ENCODE measurements around the gene CD44.

DNA sequence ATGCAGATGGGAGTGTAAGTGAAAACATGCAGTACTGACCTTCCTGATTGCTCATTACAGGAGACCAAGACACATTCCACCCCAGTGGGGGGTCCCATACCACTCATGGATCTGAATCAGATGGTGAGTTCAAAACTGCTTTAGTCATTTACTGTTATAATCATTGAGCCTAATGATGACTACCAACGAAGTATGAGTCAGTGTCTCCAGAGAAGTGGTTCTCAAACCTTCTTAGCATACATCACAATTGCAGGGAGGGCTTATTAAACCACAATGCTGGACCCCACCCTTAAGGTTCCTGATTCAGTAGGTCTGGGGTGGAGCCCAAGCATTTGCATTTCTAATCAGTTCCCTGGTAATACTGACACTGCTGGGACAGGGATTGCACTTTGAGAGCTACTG, 75.8 kb downstream of the CD44 start:
- TF ChIP-seq, protein P1, sequence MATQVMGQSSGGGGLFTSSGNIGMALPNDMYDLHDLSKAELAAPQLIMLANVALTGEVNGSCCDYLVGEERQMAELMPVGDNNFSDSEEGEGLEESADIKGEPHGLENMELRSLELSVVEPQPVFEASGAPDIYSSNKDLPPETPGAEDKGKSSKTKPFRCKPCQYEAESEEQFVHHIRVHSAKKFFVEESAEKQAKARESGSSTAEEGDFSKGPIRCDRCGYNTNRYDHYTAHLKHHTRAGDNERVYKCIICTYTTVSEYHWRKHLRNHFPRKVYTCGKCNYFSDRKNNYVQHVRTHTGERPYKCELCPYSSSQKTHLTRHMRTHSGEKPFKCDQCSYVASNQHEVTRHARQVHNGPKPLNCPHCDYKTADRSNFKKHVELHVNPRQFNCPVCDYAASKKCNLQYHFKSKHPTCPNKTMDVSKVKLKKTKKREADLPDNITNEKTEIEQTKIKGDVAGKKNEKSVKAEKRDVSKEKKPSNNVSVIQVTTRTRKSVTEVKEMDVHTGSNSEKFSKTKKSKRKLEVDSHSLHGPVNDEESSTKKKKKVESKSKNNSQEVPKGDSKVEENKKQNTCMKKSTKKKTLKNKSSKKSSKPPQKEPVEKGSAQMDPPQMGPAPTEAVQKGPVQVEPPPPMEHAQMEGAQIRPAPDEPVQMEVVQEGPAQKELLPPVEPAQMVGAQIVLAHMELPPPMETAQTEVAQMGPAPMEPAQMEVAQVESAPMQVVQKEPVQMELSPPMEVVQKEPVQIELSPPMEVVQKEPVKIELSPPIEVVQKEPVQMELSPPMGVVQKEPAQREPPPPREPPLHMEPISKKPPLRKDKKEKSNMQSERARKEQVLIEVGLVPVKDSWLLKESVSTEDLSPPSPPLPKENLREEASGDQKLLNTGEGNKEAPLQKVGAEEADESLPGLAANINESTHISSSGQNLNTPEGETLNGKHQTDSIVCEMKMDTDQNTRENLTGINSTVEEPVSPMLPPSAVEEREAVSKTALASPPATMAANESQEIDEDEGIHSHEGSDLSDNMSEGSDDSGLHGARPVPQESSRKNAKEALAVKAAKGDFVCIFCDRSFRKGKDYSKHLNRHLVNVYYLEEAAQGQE (IDR thresholded peaks at IDR 0.05; ENCODE audit: low read depth) = no peak
- TF ChIP-seq FOXM1 (IDR thresholded peaks at IDR 0.05; ENCODE audit: borderline replicate concordance, low read depth) = peak; percentile 59; the same call in 1 of the 2 replicates
- TF ChIP-seq TAF1 (IDR thresholded peaks at IDR 0.05; ENCODE audit: low read depth) = no peak
- no peak for TF ChIP-seq CEBPB (IDR thresholded peaks at IDR 0.05)
- peak; percentile 75 for TF ChIP-seq TEAD4 (IDR thresholded peaks at IDR 0.05)
- TF ChIP-seq TCF12 (IDR thresholded peaks at IDR 0.05; ENCODE audit: low read depth) = peak; percentile 40; the same call in 1 of the 2 replicates
- no peak; the same call in 1 of the 2 replicates for TF ChIP-seq MAX (IDR thresholded peaks at IDR 0.05)

Data from Ishikawa (cell line).